ENCODE measurements around the gene CNOT2.

Gene CNOT2, protein sequence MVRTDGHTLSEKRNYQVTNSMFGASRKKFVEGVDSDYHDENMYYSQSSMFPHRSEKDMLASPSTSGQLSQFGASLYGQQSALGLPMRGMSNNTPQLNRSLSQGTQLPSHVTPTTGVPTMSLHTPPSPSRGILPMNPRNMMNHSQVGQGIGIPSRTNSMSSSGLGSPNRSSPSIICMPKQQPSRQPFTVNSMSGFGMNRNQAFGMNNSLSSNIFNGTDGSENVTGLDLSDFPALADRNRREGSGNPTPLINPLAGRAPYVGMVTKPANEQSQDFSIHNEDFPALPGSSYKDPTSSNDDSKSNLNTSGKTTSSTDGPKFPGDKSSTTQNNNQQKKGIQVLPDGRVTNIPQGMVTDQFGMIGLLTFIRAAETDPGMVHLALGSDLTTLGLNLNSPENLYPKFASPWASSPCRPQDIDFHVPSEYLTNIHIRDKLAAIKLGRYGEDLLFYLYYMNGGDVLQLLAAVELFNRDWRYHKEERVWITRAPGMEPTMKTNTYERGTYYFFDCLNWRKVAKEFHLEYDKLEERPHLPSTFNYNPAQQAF

DNA sequence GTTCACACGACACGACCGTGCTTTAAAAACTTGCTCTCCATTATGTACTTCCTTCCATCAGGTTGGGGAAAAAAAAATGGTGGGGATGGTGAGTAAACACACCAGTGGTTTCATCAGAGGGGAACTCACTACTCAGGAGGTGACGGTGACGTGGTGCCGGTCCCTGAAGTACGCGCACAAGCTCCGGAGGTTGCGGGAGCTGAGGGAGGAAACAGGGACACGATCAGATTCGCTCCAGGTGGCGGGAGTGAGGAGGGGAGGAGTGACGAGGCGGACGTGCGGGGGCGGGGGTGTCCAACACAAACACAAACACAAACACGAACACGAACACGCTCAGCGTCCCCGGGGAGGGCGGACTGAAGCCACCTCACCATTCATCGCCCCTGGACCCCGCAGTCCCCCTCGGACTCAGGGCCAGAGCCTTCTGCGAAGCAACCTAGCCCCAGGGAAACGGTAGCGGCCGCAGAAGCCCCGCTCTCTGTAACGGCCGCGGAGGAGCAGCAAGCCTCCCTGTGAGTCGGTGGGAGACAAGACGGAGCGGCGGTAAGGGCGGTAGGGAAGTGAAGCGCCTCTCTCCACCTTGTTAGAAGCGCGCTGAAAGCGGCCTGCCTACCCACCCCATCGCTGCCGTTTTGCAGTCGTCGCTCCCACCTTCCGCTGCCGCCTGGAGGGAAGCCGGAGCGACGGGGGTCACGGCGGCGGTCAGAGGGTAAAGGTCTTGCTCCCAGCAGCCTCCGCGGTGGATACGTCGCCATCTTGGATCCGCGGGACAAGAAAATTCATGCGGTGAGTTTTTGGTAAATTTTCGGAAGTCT is at the start of gene CNOT2:
Gene CNOT2, plus strand, starts transcription at position 739 of the 815 bp plus-strand sequence. CDS start 34,794 bp downstream, outside the sequence.
- ATAC-seq = peak; percentile 82
- no peak for TF ChIP-seq ESRRG (CRISPR knock-in tag; IDR thresholded peaks at IDR 0.05)
- no peak for TF ChIP-seq OSR1 (CRISPR knock-in tag; IDR thresholded peaks at IDR 0.05)
- TF ChIP-seq, protein P1, sequence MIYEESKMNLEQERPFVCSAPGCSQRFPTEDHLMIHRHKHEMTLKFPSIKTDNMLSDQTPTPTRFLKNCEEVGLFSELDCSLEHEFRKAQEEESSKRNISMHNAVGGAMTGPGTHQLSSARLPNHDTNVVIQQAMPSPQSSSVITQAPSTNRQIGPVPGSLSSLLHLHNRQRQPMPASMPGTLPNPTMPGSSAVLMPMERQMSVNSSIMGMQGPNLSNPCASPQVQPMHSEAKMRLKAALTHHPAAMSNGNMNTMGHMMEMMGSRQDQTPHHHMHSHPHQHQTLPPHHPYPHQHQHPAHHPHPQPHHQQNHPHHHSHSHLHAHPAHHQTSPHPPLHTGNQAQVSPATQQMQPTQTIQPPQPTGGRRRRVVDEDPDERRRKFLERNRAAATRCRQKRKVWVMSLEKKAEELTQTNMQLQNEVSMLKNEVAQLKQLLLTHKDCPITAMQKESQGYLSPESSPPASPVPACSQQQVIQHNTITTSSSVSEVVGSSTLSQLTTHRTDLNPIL (CRISPR knock-in tag; IDR thresholded peaks at IDR 0.05; ENCODE audit: low read depth) = no peak
- TF ChIP-seq RARB (CRISPR knock-in tag; IDR thresholded peaks at IDR 0.05) = no peak
- TF ChIP-seq BACH2 (CRISPR knock-in tag; IDR thresholded peaks at IDR 0.05; ENCODE audit: borderline replicate concordance) = no peak
- no peak for TF ChIP-seq GLIS3 (CRISPR knock-in tag; IDR thresholded peaks at IDR 0.05)
- TF ChIP-seq, protein P2, sequence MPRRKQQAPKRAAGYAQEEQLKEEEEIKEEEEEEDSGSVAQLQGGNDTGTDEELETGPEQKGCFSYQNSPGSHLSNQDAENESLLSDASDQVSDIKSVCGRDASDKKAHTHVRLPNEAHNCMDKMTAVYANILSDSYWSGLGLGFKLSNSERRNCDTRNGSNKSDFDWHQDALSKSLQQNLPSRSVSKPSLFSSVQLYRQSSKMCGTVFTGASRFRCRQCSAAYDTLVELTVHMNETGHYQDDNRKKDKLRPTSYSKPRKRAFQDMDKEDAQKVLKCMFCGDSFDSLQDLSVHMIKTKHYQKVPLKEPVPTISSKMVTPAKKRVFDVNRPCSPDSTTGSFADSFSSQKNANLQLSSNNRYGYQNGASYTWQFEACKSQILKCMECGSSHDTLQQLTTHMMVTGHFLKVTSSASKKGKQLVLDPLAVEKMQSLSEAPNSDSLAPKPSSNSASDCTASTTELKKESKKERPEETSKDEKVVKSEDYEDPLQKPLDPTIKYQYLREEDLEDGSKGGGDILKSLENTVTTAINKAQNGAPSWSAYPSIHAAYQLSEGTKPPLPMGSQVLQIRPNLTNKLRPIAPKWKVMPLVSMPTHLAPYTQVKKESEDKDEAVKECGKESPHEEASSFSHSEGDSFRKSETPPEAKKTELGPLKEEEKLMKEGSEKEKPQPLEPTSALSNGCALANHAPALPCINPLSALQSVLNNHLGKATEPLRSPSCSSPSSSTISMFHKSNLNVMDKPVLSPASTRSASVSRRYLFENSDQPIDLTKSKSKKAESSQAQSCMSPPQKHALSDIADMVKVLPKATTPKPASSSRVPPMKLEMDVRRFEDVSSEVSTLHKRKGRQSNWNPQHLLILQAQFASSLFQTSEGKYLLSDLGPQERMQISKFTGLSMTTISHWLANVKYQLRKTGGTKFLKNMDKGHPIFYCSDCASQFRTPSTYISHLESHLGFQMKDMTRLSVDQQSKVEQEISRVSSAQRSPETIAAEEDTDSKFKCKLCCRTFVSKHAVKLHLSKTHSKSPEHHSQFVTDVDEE (CRISPR knock-in tag; IDR thresholded peaks at IDR 0.05) = peak; percentile 18; the same call in 1 of the 2 replicates
- TF ChIP-seq ISL1 (CRISPR knock-in tag; IDR thresholded peaks at IDR 0.05) = no peak
- no peak for TF ChIP-seq TOX (CRISPR knock-in tag; IDR thresholded peaks at IDR 0.05; ENCODE audit: borderline replicate concordance)
- TF ChIP-seq ZFP3 (CRISPR knock-in tag; IDR thresholded peaks at IDR 0.05) = 0 out of 2 replicates have a peak, but pooled peaks have one; percentile 45
- TF ChIP-seq ZNF565 (CRISPR knock-in tag; conservative IDR thresholded peaks at IDR 0.05; ENCODE audit: low read depth) = no peak
- TF ChIP-seq ZFP30 (CRISPR knock-in tag; IDR thresholded peaks at IDR 0.05) = no peak
- TF ChIP-seq, protein P3, sequence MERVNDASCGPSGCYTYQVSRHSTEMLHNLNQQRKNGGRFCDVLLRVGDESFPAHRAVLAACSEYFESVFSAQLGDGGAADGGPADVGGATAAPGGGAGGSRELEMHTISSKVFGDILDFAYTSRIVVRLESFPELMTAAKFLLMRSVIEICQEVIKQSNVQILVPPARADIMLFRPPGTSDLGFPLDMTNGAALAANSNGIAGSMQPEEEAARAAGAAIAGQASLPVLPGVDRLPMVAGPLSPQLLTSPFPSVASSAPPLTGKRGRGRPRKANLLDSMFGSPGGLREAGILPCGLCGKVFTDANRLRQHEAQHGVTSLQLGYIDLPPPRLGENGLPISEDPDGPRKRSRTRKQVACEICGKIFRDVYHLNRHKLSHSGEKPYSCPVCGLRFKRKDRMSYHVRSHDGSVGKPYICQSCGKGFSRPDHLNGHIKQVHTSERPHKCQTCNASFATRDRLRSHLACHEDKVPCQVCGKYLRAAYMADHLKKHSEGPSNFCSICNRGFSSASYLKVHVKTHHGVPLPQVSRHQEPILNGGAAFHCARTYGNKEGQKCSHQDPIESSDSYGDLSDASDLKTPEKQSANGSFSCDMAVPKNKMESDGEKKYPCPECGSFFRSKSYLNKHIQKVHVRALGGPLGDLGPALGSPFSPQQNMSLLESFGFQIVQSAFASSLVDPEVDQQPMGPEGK (CRISPR knock-in tag; IDR thresholded peaks at IDR 0.05; ENCODE audit: borderline replicate concordance) = no peak; the same call in 1 of the 2 replicates
- TF ChIP-seq ZNF8 (CRISPR knock-in tag; IDR thresholded peaks at IDR 0.05) = 0 out of 2 replicates have a peak, but pooled peaks have one; percentile 4
- TF ChIP-seq ZNF70 (CRISPR knock-in tag; IDR thresholded peaks at IDR 0.05) = no peak
- TF ChIP-seq SNAI2 (CRISPR knock-in tag; IDR thresholded peaks at IDR 0.05) = 0 out of 2 replicates have a peak, but pooled peaks have one; percentile 17
- TF ChIP-seq PPARA (CRISPR knock-in tag; IDR thresholded peaks at IDR 0.05; ENCODE audit: borderline replicate concordance) = no peak
- no peak for TF ChIP-seq TCF4 (CRISPR knock-in tag; IDR thresholded peaks at IDR 0.05; ENCODE audit: borderline replicate concordance)
- no peak for TF ChIP-seq CSDC2 (CRISPR knock-in tag; IDR thresholded peaks at IDR 0.05)
- TF ChIP-seq, protein P4, sequence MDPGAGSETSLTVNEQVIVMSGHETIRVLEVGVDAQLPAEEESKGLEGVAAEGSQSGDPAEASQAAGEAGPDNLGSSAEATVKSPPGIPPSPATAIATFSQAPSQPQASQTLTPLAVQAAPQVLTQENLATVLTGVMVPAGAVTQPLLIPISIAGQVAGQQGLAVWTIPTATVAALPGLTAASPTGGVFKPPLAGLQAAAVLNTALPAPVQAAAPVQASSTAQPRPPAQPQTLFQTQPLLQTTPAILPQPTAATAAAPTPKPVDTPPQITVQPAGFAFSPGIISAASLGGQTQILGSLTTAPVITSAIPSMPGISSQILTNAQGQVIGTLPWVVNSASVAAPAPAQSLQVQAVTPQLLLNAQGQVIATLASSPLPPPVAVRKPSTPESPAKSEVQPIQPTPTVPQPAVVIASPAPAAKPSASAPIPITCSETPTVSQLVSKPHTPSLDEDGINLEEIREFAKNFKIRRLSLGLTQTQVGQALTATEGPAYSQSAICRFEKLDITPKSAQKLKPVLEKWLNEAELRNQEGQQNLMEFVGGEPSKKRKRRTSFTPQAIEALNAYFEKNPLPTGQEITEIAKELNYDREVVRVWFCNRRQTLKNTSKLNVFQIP (CRISPR knock-in tag; IDR thresholded peaks at IDR 0.05; ENCODE audit: borderline replicate concordance, low read depth) = no peak
- no peak for TF ChIP-seq ARNTL (CRISPR knock-in tag; IDR thresholded peaks at IDR 0.05; ENCODE audit: borderline replicate concordance, low read depth)
- TF ChIP-seq, protein P5, sequence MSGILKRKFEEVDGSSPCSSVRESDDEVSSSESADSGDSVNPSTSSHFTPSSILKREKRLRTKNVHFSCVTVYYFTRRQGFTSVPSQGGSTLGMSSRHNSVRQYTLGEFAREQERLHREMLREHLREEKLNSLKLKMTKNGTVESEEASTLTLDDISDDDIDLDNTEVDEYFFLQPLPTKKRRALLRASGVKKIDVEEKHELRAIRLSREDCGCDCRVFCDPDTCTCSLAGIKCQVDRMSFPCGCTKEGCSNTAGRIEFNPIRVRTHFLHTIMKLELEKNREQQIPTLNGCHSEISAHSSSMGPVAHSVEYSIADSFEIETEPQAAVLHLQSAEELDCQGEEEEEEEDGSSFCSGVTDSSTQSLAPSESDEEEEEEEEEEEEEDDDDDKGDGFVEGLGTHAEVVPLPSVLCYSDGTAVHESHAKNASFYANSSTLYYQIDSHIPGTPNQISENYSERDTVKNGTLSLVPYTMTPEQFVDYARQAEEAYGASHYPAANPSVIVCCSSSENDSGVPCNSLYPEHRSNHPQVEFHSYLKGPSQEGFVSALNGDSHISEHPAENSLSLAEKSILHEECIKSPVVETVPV (CRISPR knock-in tag; IDR thresholded peaks at IDR 0.05) = no peak
- TF ChIP-seq ZC3H10 (CRISPR knock-in tag; IDR thresholded peaks at IDR 0.05) = no peak

Data from SK-N-SH treated with all-trans-retinoic acid at 6 μM for 48 hours (cell line).